GM21390 (cell line): ENCODE results near the gene MISP.

Experiments used
- ATAC-seq: cut with Tn5 transposase; IDR thresholded peaks from one replicate; pipeline ENCODE4 v1.9.1; 2021; ENCODE audit not compliant: unreplicated experiment

MISP gene

GRCh38 chr19:795691-796581, 45.0 kb downstream of the MISP start:
- no peak for ATAC-seq

GRCh38 chr19:796692-797527, 46.0 kb downstream of the MISP start, which contains the start of gene PTBP1:
Gene PTBP1, plus strand, starts transcription at chr19:797452. Its CDS starts 46 bp downstream, at chr19:797498.
- ATAC-seq = peak; percentile 70

GRCh38 chr19:797528-798414, 46.9 kb downstream of the MISP start:
- peak; percentile 37 for ATAC-seq

- ATAC-seq = no peak
Observed at GRCh38 chr19:798415-799075, 47.6 kb downstream of the MISP start.

GRCh38 chr19:799076-799881, 48.4 kb downstream of the MISP start:
- no peak for ATAC-seq

- ATAC-seq = no peak
Observed at GRCh38 chr19:800360-801029, 49.6 kb downstream of the MISP start.

- ATAC-seq = no peak
Observed at GRCh38 chr19:801030-801860, 50.3 kb downstream of the MISP start.

- ATAC-seq = no peak
Observed at GRCh38 chr19:801861-802497, 51.1 kb downstream of the MISP start.

- no peak for ATAC-seq
Observed at GRCh38 chr19:802498-803098, 51.7 kb downstream of the MISP start.

- ATAC-seq = no peak
Observed at GRCh38 chr19:803099-803561, 52.2 kb downstream of the MISP start.

GRCh38 chr19:803686-804418, 52.9 kb downstream of the MISP start:
- no peak for ATAC-seq

GRCh38 chr19:804419-805165, 53.7 kb downstream of the MISP start:
- no peak for ATAC-seq

- no peak for ATAC-seq
Observed at GRCh38 chr19:805166-805551, 54.2 kb downstream of the MISP start.

- ATAC-seq = no peak
Observed at GRCh38 chr19:805600-806550, 55.0 kb downstream of the MISP start.
